Activated CD8-positive, alpha-beta memory T cell treated with anti-CD3 and anti-CD28 coated beads for 4 hours (primary cell): ENCODE measurements around the gene PARG.
"Not testable (repeated sequence)": the region's sequence is repeated elsewhere in the genome, so short reads cannot be mapped to it uniquely, and the experiment has no call there.

Experiments used
- DNase-seq, 2 donors: peaks; one replicate each; pipeline ENCODE4 v3.0.0-alpha.2; 2020; ENCODE audit warnings: low read depth in 2 of 2

The PARG gene

DNA sequence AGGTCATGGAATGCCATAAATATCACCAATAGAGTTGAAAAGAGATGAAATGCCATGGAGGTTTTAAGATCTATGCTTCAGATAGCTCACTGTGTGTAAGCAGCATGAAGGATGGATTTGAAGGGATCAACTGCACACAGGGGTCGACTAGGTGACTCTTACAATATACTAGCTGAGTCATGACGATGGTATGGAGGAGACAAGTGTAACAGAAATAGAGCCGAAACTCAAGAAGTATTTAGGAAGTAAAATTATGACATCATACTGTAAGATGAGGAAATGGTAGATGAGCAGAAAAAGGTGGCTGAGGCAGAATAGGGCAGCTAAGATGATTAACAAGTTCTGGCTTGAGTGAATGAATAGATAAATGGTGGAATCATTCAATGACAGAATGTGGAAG is 38.0 kb downstream of the PARG start:
- DNase-seq = not testable (repeated sequence)

DNA sequence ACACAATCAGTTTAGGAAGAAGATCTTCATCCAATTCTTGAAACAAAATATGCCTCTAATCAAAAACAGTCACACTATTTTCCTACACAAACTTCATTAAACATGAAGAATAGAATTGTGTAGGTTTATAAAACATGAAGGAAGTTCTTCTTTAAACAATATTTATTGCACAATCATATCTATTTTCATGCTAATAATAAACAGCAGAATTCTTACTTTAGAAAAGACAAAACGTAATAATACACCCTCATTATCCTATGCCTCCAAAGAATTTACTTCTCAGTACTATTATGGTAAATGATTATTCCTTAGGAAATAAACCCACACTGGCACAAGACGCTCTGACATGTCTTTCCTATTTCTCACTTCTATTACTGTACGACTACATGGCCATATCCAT is 41.4 kb downstream of the PARG start:
- DNase-seq = not testable (repeated sequence)

DNA sequence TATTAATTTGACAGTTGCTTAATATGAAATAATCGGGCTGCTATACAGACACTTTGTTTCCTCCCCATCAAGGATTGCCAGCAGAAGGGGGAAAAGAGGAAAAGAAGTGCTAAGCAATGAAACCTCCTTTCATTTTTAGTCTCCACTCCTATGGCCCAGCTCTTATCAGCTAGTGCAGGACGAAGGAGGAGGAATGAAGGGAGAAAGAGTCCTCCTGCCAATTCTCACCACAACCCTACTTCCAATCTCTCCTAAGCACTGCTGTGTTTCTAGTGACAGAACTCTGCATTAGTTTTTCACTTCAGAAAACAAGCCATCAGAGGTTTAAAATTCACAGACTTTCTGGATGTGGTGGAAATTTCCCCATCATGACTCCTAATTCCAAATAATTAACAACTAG is 41.8 kb downstream of the PARG start:
- not testable (repeated sequence) for DNase-seq

DNA sequence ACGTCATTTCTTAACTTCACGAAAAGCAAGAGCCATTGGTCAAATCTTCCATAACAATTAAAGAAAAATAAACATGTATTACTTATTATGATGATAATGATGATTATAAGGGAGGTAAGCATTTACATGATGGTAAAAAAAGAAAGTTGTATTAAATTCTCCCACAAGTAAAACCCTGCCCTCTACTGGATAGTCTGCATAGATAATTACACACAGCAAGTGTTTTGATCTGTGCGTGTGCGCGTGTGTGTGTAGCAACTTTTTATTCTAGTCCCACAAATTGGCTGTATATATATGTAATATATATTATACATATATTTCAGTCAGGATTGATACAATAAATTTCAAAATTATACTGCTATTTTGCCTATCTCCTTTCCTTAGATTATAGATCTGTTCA is 51.8 kb downstream of the PARG start:
- DNase-seq = not testable (repeated sequence)

DNA sequence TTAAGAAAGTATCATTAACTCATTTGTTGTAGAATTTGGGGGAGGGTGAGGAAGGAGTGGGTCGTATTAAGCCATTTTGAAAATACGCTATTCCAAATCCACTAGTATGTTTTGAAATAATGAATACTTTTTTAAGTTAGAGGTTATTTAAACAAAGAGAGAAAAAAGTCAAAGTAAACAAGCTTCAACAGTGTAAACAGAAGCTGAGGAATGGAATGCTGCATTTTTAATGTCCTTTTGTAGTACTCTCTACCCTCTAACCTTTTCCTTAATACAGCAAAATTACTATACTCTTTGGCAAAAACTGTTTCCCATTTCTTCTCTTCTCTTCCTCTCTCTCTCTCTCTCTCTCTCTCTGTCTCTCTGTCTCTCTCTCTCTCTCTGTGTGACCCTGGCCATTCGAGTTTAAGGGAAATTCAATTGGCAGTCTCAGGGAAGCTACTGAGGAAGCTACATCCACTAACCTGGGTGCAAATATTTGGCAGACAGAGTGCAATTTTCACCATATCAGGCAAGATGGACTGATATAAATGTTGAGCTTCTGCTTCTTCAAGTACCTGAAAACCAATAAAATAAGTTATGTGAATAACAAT is 57.0 kb downstream of the PARG start:
- not testable (repeated sequence) for DNase-seq

DNA sequence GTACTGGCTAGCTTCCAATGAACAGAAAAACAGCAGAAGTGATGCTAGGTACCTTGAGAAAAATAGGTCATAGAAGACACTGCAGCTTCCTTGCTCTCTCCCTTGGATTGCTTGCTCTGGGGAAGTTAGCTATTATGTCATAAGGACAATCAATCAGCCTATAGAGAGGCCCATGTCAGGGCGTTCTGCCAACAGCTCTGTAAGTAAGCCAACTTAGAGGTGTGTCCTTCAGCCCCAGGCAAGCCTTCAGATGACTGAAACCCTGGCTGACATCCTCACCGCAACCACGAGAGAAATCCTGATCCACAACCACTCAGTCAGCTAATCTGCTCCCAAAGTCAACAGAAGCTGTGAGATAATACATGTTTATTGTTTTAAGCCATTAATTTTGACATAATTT is 58.0 kb downstream of the PARG start:
- not testable (repeated sequence) for DNase-seq

DNA sequence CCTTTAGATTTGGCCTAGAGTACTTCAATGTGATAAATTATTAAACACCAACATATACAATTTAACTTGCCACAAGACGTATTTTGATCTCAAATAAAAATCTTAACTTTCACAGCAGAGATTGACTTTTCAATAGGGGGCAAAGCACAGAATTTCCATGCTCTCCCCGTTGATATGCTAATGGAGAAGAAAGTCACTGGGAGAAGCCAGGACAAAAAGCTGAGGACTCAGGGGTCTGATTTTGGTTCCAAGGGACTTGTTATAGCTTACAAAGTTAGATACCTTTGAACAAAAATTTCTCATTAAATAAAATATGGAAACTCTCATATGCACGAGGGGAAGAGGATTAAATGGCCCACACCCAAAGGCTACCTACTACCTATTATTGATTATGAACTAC is 59.5 kb downstream of the PARG start:
- not testable (repeated sequence) for DNase-seq

DNA sequence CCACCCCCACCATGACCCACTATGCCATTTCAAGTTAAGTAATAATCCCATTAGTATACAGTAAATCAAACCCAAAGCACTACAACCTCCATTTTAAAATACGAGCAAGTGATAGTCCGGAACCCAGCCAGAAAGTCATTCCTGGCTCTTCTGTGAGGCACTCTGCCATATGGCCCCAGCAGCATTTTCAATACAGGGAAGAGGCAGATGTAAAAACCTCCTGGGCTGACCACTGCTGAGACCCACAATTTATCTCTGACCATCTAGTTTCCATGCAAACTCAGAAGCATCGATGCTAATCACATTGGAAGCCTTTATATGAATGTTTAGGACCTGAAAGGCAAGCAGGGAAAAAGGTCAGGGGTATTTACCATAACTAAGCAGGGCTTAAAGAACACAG is 69.1 kb downstream of the PARG start:
- not testable (repeated sequence) for DNase-seq

DNA sequence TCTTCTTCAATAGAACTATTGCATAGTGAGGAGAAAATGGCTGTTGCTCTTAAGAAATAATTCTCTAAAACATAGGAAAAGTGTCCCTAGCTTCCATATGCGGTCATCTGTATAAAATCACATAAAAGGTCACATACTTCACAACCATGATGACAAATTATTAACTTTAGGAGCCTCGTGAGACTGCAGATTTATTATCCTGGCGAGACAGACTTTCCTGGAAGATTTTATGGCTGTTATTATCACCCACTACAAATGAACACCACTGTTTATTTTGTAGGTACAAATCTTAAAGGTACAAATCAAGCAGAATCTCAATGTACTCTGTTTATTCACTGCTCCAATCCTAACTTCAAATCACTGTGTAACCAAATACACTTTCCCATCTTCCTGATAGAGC is 70.4 kb downstream of the PARG start:
- not testable (repeated sequence) for DNase-seq

DNA sequence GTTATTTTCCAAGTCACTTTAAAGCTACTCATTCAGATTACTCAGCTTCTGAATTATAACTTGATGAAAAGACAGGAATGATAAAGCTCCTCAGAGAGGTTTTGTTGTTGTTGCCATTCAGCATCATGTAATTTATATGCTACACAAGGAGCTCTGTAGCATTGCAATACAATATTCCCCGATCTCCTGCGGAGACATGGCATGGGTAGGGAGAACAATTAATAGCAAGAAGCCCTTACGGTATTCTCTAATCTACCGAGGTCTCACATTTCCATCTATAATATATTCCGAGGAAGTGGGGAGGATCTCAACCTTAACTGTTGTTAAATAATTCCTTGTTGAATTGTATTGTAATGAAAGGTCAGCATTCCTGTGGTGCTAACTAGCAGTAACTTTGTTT is 81.9 kb downstream of the PARG start:
- DNase-seq = not testable (repeated sequence)

DNA sequence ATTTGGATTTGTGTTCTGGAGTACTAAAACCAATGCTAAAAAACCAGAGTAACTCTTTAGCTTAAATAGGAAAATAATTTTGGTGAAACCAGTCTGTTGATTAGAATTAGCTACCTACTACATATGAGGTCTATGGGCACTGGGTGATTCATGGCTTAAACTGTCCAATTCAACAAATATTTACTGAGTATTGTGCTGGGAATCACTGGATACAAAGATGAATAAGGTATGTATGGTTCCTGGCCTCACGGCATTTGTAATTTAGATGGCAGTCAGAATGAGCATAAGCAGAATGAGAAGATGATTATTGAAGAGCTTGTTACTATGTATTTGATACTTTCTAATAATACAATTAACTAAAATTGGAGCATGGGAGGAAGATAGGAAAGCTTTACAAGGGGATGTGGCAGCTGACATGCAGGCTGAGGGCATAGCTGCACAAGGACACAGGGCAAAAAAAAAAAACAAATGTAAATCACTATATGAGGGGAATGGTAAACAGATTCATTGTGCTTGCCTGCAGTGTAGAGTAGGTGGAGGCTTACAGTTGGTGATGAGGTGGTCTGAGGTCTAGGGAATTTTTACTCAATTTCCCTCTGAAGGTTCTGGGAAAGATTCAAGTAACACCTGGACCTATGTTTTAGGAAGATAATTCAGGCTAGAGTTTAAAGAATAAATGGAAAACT is 83.0 kb downstream of the PARG start:
- DNase-seq = not testable (repeated sequence)

DNA sequence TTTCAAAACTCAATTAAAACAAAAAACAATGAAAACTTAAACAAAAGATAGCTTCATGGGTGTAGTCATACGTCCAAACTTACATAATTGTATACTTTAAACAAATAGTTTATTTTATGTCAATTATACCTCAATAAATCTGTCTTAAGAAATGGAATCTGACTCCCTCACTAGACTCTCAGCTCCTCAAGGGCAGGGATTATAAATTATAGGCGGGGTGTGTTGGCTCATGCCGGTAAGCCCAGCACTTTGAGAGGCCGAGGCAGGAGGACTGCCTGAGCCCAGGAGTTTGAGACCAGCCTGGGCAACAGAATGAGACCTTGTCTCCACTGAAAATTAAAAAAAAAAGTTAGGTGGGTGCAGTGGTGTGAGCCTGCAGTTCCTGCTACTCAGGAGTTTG is 92.3 kb downstream of the PARG start:
- DNase-seq = not testable (repeated sequence)

DNA sequence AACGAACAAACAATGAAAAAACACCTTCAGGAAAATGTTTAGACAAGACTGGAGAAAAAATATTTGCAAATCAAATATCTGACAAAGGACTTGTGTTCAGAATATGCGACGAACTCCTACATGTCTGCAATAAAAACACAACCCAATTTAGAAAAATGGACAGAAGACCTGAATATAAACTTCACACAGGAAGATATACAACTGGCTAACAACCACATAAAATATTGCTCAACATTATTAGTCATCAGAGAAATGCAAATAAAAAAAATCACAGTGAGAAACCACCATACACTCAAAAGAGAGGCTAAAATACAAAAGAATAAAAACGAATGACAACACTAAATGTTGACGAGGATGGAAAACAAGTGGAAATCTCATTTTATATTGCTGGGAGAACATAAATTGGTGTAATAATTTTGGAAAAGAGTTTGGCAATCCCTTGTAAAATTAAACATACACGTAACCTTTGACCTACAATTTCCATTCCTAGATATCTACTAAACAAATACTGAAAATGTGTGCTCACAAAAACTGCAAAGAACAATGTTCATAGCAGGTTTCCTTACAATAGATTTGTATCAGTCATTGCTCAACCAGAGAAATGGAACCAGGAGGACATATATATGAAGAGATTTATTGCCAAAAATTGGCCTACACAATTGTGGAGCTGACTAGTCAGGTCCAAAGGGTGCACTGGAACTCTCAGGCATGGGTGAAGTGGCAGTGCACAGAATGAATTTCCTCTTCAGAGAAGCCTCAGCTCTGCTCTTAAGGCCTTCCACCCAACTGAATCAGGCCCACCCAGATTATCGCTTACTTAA is 96.8 kb downstream of the PARG start:
- no peak for DNase-seq

DNA sequence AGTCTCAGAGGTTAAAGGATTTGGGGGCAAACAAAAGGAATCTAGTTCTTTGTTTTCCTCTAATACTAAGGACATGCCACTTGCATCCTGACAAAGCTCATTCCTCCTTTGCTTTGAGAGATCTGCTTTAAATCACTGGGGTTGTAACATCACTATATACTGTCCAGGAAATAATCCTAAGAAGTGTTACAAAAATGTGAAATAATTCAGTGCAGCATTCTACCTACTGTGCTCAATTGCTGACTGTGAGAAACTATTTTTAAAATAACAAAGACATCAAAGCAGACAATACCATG is 99.5 kb downstream of the PARG start:
- DNase-seq = not testable (repeated sequence)

DNA sequence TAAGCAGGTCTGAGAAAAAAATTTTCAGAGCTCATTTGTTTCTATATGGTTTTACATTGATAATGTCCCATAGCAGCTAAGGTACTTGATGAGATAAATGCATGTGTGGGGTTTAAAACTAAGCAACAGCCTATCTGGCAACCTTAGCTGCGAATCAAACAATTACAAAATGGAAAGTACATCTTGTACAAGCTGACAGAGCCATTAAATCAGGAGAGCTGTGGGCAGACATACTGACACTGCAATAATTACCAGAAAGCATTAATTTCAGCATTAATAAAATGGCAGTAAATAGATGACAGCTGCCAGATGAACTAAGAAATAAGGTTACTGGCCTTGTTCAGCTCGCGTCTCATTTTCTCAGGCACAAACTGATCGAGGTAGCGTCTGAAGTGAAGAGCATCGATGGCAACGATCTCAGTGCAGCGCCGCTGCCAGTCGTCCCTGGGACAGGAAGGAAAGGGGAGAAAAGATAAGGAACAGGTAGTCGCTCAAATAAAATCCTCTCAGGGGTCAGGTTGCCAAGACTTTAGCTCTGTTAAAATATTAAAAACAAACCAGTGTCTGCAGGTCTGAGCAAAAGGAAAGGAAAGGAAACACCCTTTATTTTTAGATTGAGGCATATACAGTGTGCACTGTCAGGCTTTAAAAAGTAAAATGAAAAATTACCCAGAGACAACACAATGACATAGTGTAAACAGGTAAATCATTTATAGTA is 100.1 kb downstream of the PARG start:
- no peak for DNase-seq

DNA sequence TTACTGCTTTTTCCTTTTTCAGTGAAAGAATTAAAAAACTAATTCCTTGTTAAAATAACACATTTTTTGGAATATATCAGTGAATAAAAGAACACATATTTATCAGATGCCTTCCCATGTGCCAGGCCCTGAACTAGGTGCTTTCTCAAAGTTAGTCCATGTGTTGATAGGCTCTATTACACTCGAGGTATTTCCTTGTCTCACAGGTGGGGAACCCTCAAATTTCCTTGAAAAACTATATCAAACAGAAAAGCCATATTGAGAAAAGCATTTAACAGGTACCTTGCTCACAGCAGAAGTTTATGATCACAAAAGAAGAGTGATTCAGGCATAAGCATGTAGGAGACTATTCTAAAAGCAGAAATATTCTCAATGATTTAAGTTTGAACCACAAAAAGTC is 104.1 kb downstream of the PARG start:
- DNase-seq = no peak

DNA sequence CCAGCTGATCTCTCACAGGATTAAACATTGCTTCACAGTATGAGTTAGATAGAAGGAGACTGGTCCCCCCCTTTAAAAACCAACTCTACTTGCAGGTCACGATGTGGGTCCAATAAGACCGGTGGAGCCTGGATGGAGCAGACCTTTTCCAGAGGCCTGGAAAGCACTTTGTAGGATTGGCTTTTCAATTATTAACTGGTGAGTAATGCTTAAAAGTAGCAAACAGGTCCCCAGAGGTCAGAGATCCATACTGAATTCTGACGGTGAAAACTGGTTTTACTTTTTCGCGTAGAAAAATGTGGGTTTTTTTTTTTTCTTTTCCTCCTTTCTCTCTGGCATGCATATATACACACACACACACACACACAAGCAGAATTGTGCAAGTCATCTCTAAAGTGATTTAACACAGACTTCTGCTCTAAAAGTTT is 104.8 kb downstream of the PARG start:
- no peak for DNase-seq

DNA sequence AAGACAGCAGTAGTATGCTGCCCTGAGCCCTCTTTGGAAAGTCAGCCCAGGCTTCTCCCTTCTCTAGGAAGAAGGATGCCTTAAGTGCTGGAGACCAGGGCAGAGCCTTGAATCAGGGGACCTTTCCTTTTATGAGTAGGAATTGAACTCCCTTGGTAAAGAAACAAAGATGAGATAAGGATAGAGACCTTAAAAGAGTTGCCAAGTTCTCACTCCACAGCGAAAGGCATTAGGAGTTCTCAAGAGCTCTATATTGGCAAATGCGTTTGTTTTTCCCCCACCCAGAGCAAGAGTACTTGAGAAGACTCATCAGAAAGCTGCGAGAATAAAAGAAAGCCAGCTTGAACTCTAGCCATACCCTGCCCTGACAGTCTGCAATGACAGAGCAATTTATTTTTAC is 106.9 kb downstream of the PARG start:
- no peak for DNase-seq

DNA sequence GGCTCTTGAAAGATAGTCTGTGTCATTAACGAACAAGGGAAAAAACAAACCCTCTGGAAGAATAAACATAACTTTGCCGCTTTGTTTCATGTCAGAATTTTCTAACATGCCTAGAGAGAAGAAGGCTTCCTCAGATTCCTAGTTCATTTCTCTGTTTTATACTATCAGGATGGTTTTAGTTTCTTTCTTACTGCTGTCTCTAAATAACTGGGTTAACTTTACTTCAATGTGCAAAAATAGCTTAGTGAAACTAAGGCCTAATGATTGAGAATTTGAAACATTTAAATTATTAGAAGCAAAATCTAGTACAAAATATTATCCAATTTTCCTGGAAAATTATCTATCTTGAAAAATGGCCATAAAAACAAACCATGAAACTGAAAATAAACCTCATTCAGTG is 107.6 kb downstream of the PARG start:
- no peak for DNase-seq

DNA sequence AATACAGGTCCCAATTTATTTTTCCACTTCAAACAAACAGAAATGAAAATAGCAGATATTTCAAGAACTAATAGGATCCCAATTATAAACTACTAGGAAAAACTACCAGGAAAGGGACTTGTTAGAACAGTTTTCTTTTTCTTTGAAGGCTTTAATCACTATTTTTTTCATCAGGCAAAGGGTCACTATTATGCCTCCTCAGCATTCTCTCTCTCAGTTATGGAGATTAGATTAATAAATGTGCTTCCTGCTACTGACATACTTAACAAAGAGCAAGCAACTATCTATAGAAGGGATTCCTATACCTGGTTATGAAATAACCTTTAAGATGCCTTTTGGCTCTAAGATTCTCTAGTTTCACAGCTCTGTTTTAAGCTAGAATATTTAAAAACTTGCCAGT is 108.7 kb downstream of the PARG start:
- DNase-seq = no peak

DNA sequence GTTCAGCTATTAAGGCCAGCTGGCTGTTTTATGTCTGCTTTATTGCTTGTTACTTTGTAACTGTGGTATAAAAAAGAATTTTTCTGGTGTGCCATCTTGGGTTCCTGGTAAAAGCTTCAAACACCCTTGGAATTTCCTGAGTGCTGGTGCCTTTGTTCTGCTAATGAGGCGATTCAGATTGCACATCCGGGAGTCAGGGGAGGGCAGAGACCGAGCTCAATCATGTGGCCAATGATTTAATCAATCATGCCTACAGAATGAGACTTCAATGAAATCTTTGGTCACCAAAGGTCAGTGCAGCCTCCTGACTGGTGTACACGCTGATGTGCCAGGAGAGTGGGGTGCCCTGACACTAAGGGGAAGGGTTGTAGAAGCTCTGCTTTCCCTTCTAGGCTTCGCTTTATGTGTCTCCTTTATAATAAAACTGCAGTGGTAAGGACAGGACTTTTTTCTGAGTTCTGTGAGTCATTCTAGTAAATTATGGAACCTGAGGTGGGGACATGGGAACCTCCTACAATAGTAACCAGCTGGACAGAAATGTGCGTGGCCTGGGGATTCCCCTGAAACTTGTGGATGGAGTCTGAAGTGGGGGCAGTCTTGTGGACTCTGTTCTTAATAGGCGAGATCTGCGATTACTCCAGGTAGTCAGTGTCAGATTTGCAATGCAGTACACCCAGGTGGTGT is 110.3 kb downstream of the PARG start:
- DNase-seq = no peak

DNA sequence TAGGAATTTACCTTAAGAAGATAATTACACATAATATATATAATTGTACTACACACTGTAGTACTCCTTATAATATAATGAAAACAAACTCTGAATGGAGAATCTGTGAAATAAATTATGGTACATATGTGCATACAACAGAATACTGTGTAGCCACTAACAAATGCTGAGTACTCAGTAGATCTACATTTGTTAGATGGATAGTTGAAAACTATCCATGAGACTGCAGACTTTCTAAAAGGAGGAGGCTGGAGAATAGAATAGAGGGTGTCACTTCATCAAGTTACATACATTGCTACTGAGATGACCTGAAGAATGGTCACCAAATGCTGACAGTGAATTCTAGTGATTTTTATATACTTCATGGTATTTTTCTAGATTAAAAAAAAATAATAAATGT is 111.0 kb downstream of the PARG start:
- no peak for DNase-seq
